K562 (cell line): ENCODE results near the gene PSORS1C1.

Source experiments
- ADNP ChIP-seq: fragments of 200-800 bp; sonication (Bioruptor generic); IDR thresholded peaks from 2 replicates; pipeline ENCODE4 v1.6.1; 2016; ENCODE audit warnings: missing genetic modification characterization, missing compliant biosample characterization
- CREB5 ChIP-seq: fragments of 250-450 bp; sonication (Bioruptor Pico); IDR thresholded peaks from 2 replicates; pipeline ENCODE4 v1.5.0; 2020; ENCODE audit warnings: mild to moderate bottlenecking
- FIP1L1 ChIP-seq: fragments of 200-400 bp; formaldehyde crosslinking; IDR thresholded peaks from 2 replicates; pipeline ENCODE4 v1.6.1; 2018; ENCODE audit warnings: mild to moderate bottlenecking, low read depth, low read length; ENCODE audit not compliant: poor library complexity, severe bottlenecking
- GABPB1 ChIP-seq: sonication (generic); formaldehyde crosslinking; IDR thresholded peaks from 2 replicates; pipeline ENCODE4 v1.8.0; 2022; ENCODE audit warnings: mild to moderate bottlenecking, missing genetic modification reagents
- HNRNPL ChIP-seq: fragments of 200-400 bp; formaldehyde crosslinking; IDR thresholded peaks from 2 replicates; pipeline ENCODE4 v1.6.1; 2017; ENCODE audit warnings: low read depth, mild to moderate bottlenecking, low read length
- POLR2A ChIP-seq: fragments of 450-650 bp; conservative IDR thresholded peaks from 2 replicates; pipeline ENCODE4 v1.6.1; 2016
- TF ChIP-seq, protein P1 (sequence below), 3 experiments: IDR thresholded peaks in 2 of 3; conservative IDR thresholded peaks in 1 of 3; 2 replicates each; pipeline ENCODE4 v1.5.1; 2011 to 2012; ENCODE audit warnings: low read length in 3 of 3, mild to moderate bottlenecking in 3 of 3, control low read depth in 2 of 3, improper control_type of control experiment in 1 of 3, inconsistent platforms in 1 of 3, low read depth in 1 of 3, mixed read lengths in 1 of 3, moderate library complexity in 1 of 3; ENCODE audit not compliant: insufficient read depth in 2 of 3

GRCh38 chr6:31157513-31158139 is 43.0 kb downstream of the PSORS1C1 start, which contains the start of gene CCHCR1:
- no peak for TF ChIP-seq CREB5
- TF ChIP-seq POLR2A = peak; percentile 75; the same call in 1 of the 2 replicates
- no peak for TF ChIP-seq FIP1L1
- TF ChIP-seq, protein P1, sequence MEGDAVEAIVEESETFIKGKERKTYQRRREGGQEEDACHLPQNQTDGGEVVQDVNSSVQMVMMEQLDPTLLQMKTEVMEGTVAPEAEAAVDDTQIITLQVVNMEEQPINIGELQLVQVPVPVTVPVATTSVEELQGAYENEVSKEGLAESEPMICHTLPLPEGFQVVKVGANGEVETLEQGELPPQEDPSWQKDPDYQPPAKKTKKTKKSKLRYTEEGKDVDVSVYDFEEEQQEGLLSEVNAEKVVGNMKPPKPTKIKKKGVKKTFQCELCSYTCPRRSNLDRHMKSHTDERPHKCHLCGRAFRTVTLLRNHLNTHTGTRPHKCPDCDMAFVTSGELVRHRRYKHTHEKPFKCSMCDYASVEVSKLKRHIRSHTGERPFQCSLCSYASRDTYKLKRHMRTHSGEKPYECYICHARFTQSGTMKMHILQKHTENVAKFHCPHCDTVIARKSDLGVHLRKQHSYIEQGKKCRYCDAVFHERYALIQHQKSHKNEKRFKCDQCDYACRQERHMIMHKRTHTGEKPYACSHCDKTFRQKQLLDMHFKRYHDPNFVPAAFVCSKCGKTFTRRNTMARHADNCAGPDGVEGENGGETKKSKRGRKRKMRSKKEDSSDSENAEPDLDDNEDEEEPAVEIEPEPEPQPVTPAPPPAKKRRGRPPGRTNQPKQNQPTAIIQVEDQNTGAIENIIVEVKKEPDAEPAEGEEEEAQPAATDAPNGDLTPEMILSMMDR (IDR thresholded peaks at IDR 0.05 in 2 of 3, conservative IDR thresholded peaks at IDR 0.05 in 1 of 3; ENCODE audit: insufficient read depth in 2 of 3, low read depth in 1 of 3, low read length in 3 of 3) = no peak
- no peak for TF ChIP-seq GABPB1 (CRISPR knock-in tag)
- no peak for TF ChIP-seq ADNP
- TF ChIP-seq HNRNPL = no peak
